SU-DHL-6 (cell line): ENCODE measurements around the gene TRMT2B.

Experiments used
- CTCF ChIP-seq: fragments of 200-600 bp; sonication (generic); IDR thresholded peaks from one replicate; pipeline ENCODE4 v1.5.1; 2017; ENCODE audit warnings: antibody characterized with exemption, mild to moderate bottlenecking, low read length, moderate library complexity; ENCODE audit not compliant: insufficient read depth, poor library complexity, severe bottlenecking
- EZH2phosphoT487 ChIP-seq: fragments of 200-600 bp; sonication (generic), shearing (Covaris generic); conservative IDR thresholded peaks from 2 replicates; pipeline ENCODE4 v1.6.1; 2018; ENCODE audit warnings: mild to moderate bottlenecking, antibody characterized with exemption, low read length, moderate library complexity, mixed read lengths

DNA sequence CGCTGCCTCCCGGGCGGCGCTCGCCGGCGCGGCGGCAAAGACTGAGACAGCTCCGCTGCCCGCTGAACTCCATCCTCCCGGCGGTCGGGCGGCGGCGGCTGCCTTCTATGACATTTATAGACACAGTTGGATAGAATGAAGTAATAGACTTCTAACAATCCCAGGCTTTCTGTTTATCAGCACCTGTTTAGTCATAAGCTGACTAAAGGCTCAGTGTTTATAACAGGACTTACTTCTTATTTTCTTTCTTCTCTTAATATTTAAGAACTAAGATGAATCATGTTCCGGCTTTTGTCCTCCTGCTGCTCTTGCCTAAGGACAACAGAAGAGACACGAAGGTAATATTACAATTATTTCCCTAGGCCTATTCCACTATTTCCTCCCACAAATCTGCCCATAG, 78.5 kb downstream of the TRMT2B start:
- TF ChIP-seq CTCF: no peak
- no peak for TF ChIP-seq EZH2phosphoT487
